Activated CD8-positive, alpha-beta T cell treated with anti-CD3 and anti-CD28 coated beads for 36 hours (primary cell): ENCODE measurements around the gene ACBD3. TPM values are rescaled to one million over a fixed set of nuclear protein-coding genes. Genes with fewer than 3 reads are reported as not detected.

Experiments used
- ATAC-seq: fragments of 200-7000 bp; cut with Tn5 transposase; one replicate; pipeline ENCODE4 v1.10.0; 2021; ENCODE audit warnings: mild to moderate bottlenecking, moderate library complexity
- CTCF ChIA-PET: fragments of 350-600 bp; sonication (Branson Sonifier 250); formaldehyde crosslinking; loops from one replicate; lab custom pipeline; 2021; ENCODE audit warnings: antibody characterized with exemption; lab: Charles Lee
- POLR2A ChIA-PET: fragments of 350-600 bp; sonication (Branson Sonifier 250); formaldehyde crosslinking; loops from one replicate; lab custom pipeline; 2021; ENCODE audit warnings: antibody characterized with exemption; lab: Charles Lee
- DNase-seq: peaks from one replicate; pipeline ENCODE4 v3.0.0-alpha.2; 2020
- H3K27ac Mint-ChIP-seq: one replicate; pipeline ENCODE4 v1.8.0; 2021; ENCODE audit warnings: mild to moderate bottlenecking, mixed read lengths
- H3K27me3 Mint-ChIP-seq: one replicate; pipeline ENCODE4 v1.8.0; 2021; ENCODE audit warnings: mixed read lengths
- H3K36me3 Mint-ChIP-seq: one replicate; pipeline ENCODE4 v1.8.0; 2021; ENCODE audit warnings: low read depth, mixed read lengths
- H3K4me1 Mint-ChIP-seq: one replicate; pipeline ENCODE4 v1.8.0; 2021; ENCODE audit warnings: low read depth, mixed read lengths
- H3K4me3 Mint-ChIP-seq: one replicate; pipeline ENCODE4 v1.8.0; 2021; ENCODE audit warnings: mild to moderate bottlenecking, moderate library complexity, mixed read lengths
- H3K9me3 Mint-ChIP-seq: one replicate; pipeline ENCODE4 v1.8.0; 2021; ENCODE audit warnings: mixed read lengths
- intact Hi-C: fragments of 100-400 bp; cut with micrococcal nuclease; formaldehyde crosslinking; loops from one replicate; pipeline ENCODE4 v1.10.0; 2022
- total RNA-seq, 2 experiments: library from RNA; stranded (reverse); gene quantifications; one replicate each; pipeline ENCODE4 v1.2.3, GENCODE V29; 2021
- TF ChIP-seq, protein P1 (sequence below): fragments of 200-600 bp; IDR thresholded peaks from one replicate; pipeline ENCODE4 v1.8.0; 2022; ENCODE audit warnings: antibody characterized with exemption, mild to moderate bottlenecking

Gene ACBD3
- total RNA-seq, 2 experiments from 2014 or later, result 17.4 to 17.7 TPM

DNA sequence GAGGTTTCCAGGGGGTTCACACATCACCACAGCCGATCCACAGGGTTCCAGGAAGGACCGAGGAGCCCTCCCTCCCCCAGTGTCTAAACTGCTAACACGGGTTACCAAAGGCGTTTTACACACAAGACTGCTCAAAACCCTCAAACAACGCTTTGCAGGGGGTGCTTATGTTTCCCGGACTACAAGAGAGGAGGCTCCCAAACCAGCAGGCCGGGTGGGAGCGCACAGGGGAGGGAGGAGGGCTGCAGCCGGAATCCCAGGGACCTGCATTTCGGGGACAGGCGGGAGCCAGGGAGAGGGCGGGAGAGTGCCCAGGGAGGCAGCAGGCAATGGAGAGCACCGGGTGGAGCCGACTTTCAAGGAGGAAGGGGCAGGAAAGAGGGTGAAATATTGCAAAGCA is 50.8 kb downstream of the ACBD3 start:
- ATAC-seq (no peak), DNase-seq (no peak)
- CTCF ChIA-PET, result interaction anchor here (1.0 to 2.5 kb wide), 4 partner anchors 10 to 198 kb away, joined by 3 to 10 read pairs (median 6); no protein-coding TSS in a partner anchor
- Mint-ChIP-seq H3K4me3 (no peak overlapping the region), H3K36me3 (no peaks in the 10 kb centered on the region), H3K27ac (no peak overlapping the region), H3K27me3 (no peaks in the 10 kb centered on the region), H3K4me1 (no peaks in the 10 kb centered on the region), H3K9me3 (no peaks in the 10 kb centered on the region)
- POLR2A ChIA-PET, result no interaction called here
- TF ChIP-seq, protein P1, sequence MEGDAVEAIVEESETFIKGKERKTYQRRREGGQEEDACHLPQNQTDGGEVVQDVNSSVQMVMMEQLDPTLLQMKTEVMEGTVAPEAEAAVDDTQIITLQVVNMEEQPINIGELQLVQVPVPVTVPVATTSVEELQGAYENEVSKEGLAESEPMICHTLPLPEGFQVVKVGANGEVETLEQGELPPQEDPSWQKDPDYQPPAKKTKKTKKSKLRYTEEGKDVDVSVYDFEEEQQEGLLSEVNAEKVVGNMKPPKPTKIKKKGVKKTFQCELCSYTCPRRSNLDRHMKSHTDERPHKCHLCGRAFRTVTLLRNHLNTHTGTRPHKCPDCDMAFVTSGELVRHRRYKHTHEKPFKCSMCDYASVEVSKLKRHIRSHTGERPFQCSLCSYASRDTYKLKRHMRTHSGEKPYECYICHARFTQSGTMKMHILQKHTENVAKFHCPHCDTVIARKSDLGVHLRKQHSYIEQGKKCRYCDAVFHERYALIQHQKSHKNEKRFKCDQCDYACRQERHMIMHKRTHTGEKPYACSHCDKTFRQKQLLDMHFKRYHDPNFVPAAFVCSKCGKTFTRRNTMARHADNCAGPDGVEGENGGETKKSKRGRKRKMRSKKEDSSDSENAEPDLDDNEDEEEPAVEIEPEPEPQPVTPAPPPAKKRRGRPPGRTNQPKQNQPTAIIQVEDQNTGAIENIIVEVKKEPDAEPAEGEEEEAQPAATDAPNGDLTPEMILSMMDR, result no peak
- intact Hi-C loops, result no loop called here

DNA sequence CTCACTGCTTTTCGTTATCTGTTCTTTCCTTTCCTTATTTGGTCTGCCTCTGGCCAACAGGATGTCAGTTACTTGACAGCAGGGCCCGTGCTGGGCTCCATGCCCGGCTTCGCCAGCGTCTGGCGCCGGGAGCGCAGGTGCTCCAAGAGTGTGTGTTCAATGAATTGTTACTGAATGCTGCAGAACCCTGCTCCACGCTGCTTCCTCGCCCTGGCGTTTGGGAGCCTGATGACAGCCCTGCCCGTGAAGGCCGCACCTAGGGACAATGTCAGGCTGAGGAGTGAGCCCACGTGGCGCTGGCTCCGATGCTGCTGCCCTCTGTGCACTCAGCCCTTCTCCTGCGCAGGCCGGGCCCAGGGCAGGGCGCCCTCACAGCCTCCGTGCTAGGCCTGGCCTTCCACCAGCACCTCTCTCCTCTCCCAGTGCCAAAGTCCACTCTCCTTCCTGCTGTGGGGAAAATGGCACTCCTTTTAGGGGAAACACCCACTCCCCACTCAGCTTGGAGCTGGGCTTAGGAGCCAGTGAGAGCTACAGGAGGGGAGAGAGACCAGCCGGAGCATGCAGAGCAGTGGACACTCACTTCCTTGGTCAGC is 51.4 kb downstream of the ACBD3 start:
- ChIA-PET POLR2A (no interaction called here), CTCF (interaction anchor here (2.5 kb wide), 1 partner anchor 9 kb away, joined by 10 read pairs; no protein-coding TSS in a partner anchor)
- TF ChIP-seq, protein P1, result no peak
- Mint-ChIP-seq H3K27me3 (no peaks in the 10 kb centered on the region), H3K27ac (no peak overlapping the region), H3K9me3 (no peaks in the 10 kb centered on the region), H3K4me3 (no peak overlapping the region), H3K36me3 (no peaks in the 10 kb centered on the region), H3K4me1 (no peaks in the 10 kb centered on the region)
- DNase-seq (no peak), ATAC-seq (no peak)
- intact Hi-C loops, result no loop called here

DNA sequence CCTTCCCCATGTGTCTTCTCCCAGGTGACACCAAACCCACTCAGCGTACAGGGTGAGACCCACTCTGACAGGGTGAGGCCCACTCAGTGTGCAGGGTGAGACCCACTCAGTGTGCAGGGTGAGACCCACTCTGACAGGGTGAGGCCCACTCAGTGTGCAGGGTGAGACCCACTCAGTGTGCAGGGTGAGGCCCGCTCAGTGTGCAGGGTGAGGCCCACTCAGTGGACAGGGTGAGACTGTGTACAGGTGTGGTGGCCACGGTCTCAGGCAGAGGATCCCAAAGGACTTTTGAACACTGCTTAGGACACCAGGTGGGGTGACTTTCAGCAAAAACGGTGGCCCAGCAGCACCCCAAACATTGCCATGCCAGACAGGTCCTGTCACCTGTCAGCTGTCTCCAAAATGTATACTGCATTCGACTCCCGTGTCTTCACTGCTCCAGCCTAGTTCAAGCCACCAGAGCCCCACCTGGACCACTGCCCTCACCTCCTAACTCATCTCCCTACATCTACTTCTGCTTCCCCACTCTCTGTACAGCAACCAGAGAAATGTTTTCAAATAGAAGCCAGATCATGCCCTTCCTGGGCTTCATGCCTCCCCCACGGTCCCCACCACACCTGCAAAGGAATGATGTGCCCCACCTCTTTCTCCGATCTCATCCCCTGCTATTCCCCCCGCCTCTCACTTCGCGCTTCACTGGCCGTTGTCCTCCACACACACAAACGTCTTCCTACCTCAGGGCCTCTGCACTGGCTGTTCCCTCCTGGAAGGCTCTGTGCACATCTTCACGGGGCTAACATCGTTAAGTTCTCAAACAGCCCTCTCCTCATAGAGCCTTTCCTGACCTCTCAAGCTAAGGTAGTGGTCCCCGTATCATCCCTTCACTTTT is 52.1 kb downstream of the ACBD3 start:
- POLR2A ChIA-PET, result interaction anchor here (0.7 kb wide), 1 partner anchor 268 kb away, joined by 3 read pairs; no protein-coding TSS in a partner anchor
- Mint-ChIP-seq H3K36me3 (no peaks in the 10 kb centered on the region), H3K27ac (no peak overlapping the region), H3K9me3 (no peaks in the 10 kb centered on the region), H3K4me1 (no peaks in the 10 kb centered on the region), H3K4me3 (no peak overlapping the region), H3K27me3 (no peaks in the 10 kb centered on the region)
- intact Hi-C loops, result no loop called here
- CTCF ChIA-PET, result interaction anchor here (0.5 to 1.7 kb wide), 2 partner anchors 10 to 143 kb away, joined by 3 to 15 read pairs; no protein-coding TSS in a partner anchor
- TF ChIP-seq, protein P1, result no peak
- no peak for DNase-seq
- ATAC-seq, result no peak

DNA sequence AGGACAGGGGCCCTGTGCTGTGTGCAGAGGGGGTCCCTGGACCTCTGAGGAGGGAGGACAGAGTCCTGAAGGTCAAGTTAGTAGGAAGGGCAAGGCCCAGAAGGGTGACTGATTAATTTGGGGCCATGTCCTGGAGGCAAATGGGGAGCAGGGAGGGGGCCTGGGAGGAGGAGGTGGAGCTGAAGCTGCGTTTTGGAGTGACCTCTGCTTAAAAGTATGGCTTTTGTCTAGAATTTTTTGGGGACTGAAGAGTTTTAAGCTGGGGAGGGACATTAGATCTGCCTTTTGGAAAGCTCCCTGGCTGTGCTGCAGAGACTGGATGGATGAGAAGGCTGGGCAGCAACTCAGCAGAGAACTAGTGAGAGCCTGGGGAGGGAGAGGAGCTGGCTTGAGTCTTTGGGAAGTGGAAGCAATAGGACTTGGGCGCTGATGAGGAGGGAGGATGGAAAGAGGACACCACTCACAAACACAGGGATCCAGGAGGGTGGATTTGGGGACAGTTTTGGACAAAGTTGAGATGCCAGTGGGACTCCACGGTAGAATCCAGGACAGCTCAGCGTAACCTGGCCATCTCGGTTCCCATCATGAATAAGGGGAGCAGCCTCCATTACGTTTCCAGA is 52.9 kb downstream of the ACBD3 start:
- no peaks in the 10 kb centered on the region for H3K27me3 Mint-ChIP-seq
- no peaks in the 10 kb centered on the region for H3K4me1 Mint-ChIP-seq
- intact Hi-C loops, result no loop called here
- ChIA-PET POLR2A (interaction anchor here (0.7 kb wide), 1 partner anchor 267 kb away, joined by 3 read pairs; no protein-coding TSS in a partner anchor), CTCF (interaction anchor here (0.5 to 1.7 kb wide), 2 partner anchors 9 to 144 kb away, joined by 3 to 15 read pairs; no protein-coding TSS in a partner anchor)
- H3K9me3 Mint-ChIP-seq, result no peaks in the 10 kb centered on the region
- no peak overlapping the region for H3K4me3 Mint-ChIP-seq
- H3K27ac Mint-ChIP-seq, result no peak overlapping the region
- ATAC-seq (no peak), DNase-seq (no peak)
- TF ChIP-seq, protein P1, result no peak
- no peaks in the 10 kb centered on the region for H3K36me3 Mint-ChIP-seq
